SU-DHL-6 (cell line): ENCODE measurements around the gene EBP.

ENCODE experiments used
- EZH2phosphoT487 ChIP-seq: fragments of 200-600 bp; sonication (generic), shearing (Covaris generic); conservative IDR thresholded peaks from 2 replicates; pipeline ENCODE4 v1.6.1; 2018; ENCODE audit warnings: mild to moderate bottlenecking, antibody characterized with exemption, low read length, moderate library complexity, mixed read lengths
- TF ChIP-seq, protein P1 (sequence below): fragments of 200-600 bp; sonication (generic); IDR thresholded peaks from one replicate; pipeline ENCODE4 v1.5.1; 2017; ENCODE audit warnings: antibody characterized with exemption, mild to moderate bottlenecking, low read length, moderate library complexity; ENCODE audit not compliant: insufficient read depth, poor library complexity, severe bottlenecking

DNA sequence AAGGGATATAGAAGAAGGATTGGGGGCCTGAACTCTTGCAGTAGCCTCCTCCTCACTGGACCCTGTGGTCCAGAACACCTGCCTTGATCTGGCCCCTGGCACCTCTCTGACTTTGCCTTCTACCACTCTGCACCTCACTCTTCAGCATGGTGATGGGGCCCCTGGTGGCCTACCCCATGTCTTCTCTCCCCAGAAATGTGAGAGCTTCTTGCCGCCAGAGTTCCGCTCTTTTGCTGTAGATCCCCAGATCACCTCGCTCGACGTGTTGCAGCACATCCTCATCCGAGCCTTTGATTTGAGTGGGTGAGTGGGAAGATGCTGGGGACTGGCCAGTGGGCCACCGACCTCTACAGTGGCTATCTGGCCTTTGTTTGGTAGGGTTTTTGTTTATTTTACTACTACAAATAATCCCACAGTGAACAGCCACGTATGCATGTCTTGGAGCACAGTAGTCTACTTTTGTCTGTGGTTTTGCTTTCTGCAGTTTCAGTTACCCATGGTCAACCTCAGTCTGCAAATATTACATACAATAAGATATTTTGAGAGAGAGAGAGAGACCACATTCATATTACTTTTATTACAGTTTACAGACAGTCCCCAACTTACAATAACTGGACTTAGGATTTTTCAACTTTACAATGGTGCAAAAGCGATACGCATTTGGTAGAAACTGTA, 19.7 kb downstream of the EBP start:
- TF ChIP-seq, protein P1, sequence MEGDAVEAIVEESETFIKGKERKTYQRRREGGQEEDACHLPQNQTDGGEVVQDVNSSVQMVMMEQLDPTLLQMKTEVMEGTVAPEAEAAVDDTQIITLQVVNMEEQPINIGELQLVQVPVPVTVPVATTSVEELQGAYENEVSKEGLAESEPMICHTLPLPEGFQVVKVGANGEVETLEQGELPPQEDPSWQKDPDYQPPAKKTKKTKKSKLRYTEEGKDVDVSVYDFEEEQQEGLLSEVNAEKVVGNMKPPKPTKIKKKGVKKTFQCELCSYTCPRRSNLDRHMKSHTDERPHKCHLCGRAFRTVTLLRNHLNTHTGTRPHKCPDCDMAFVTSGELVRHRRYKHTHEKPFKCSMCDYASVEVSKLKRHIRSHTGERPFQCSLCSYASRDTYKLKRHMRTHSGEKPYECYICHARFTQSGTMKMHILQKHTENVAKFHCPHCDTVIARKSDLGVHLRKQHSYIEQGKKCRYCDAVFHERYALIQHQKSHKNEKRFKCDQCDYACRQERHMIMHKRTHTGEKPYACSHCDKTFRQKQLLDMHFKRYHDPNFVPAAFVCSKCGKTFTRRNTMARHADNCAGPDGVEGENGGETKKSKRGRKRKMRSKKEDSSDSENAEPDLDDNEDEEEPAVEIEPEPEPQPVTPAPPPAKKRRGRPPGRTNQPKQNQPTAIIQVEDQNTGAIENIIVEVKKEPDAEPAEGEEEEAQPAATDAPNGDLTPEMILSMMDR = no peak
- TF ChIP-seq EZH2phosphoT487 = no peak
